H1 (cell line): Measurements from ENCODE around the gene CDK15. TPM values are rescaled to one million over a fixed set of nuclear protein-coding genes. Genes with fewer than 3 reads are reported as not detected.

ENCODE experiments used
- CTCF ChIA-PET: fragments of 300-600 bp; sonication (Branson Sonifier 250); formaldehyde crosslinking; loops from one replicate; lab custom pipeline; 2021; ENCODE audit not compliant: partially characterized antibody; lab: Charles Lee
- POLR2A ChIA-PET: fragments of 300-600 bp; sonication (Branson Sonifier 250); formaldehyde crosslinking; loops from one replicate; lab custom pipeline; 2021; ENCODE audit warnings: inconsistent platforms; ENCODE audit not compliant: partially characterized antibody; lab: Charles Lee
- DNase-seq, 2 experiments: peaks; one replicate each; pipeline versions ENCODE4 v3.0.0 to v3.0.0-alpha.2; 2010 to 2022; ENCODE audit warnings: low spot score in 2 of 2, low read depth in 1 of 2, mixed read lengths in 1 of 2
- FAIRE-seq: peaks from 2 replicates; lab custom pipeline; 2011; peaks lifted over from hg19 to GRCh38; lab: Jason Lieb, UNC
- H2AFZ ChIP-seq: 2 replicates; pipeline ENCODE4 v1.8.1; 2012; ENCODE audit warnings: low read length, inconsistent platforms
- H2AK5ac ChIP-seq: 2 replicates; pipeline ENCODE4 v1.6.1; 2013; ENCODE audit warnings: low read depth, low read length
- H2BK120ac ChIP-seq: replicated peaks from 2 replicates; pipeline ENCODE3; 2013; ENCODE audit warnings: low read depth, low read length, inconsistent platforms
- H2BK12ac ChIP-seq: 2 replicates; pipeline ENCODE4 v1.6.1; 2013; ENCODE audit warnings: low read depth, low read length
- H2BK15ac ChIP-seq: 2 replicates; pipeline ENCODE4 v1.6.1; 2013; ENCODE audit warnings: low read length
- H2BK20ac ChIP-seq: 2 replicates; pipeline ENCODE4 v1.6.1; 2013; ENCODE audit warnings: low read length
- H2BK5ac ChIP-seq: 2 replicates; pipeline ENCODE4 v1.6.1; 2013; ENCODE audit warnings: low read depth, low read length
- H3K14ac ChIP-seq: 2 replicates; pipeline ENCODE4 v1.6.1; 2013; ENCODE audit warnings: inconsistent platforms; ENCODE audit not compliant: insufficient read length
- H3K18ac ChIP-seq: 2 replicates; pipeline ENCODE4 v1.6.1; 2013; ENCODE audit warnings: low read length; ENCODE audit errors: extremely low read depth
- H3K23ac ChIP-seq: 2 replicates; pipeline ENCODE4 v1.6.1; 2013; ENCODE audit warnings: inconsistent platforms; ENCODE audit not compliant: insufficient read length
- H3K23me2 ChIP-seq: 2 replicates; pipeline ENCODE4 v1.6.1; 2013; ENCODE audit warnings: low read depth, low read length
- H3K27ac ChIP-seq: 2 replicates; pipeline ENCODE4 v1.6.1; 2011; ENCODE audit warnings: low read depth, low read length, inconsistent platforms
- H3K27me3 ChIP-seq, 4 experiments: replicated peaks in 1 of 4; 1 replicate in 1 of 4; 2 replicates in 3 of 4; pipeline versions ENCODE4 v1.6.1 to v1.8.1; 2011 to 2013; ENCODE audit warnings: low read length in 3 of 4, mild to moderate bottlenecking in 3 of 4, inconsistent platforms in 2 of 4, mixed read lengths in 2 of 4, moderate library complexity in 1 of 4; ENCODE audit not compliant: control insufficient read depth in 3 of 4, insufficient read depth in 3 of 4; ENCODE audit errors: extremely low read depth in 1 of 4
- H3K36me3 ChIP-seq, 4 experiments: 2 replicates each; pipeline versions ENCODE4 v1.6.1 to v1.8.1; 2011 to 2013; ENCODE audit warnings: mild to moderate bottlenecking in 4 of 4, low read length in 3 of 4, moderate library complexity in 2 of 4, control low read depth in 1 of 4, inconsistent platforms in 1 of 4; ENCODE audit not compliant: insufficient read depth in 4 of 4, control insufficient read depth in 2 of 4
- H3K4ac ChIP-seq: replicated peaks from 2 replicates; pipeline ENCODE3; 2013; ENCODE audit warnings: low read length, low read depth, mixed read lengths, inconsistent platforms; ENCODE audit not compliant: insufficient read length
- H3K4me1 ChIP-seq, 4 experiments: replicated peaks in 1 of 4; 1 replicate in 1 of 4; 2 replicates in 3 of 4; pipeline versions ENCODE4 v1.6.1 to v1.8.1; 2011 to 2013; ENCODE audit warnings: low read length in 3 of 4, inconsistent platforms in 2 of 4, mixed read lengths in 1 of 4; ENCODE audit not compliant: insufficient read depth in 4 of 4, control insufficient read depth in 3 of 4
- H3K4me2 ChIP-seq, 2 experiments: 2 replicates each; pipeline versions ENCODE4 v1.6.1 to v1.8.1; 2011 to 2013; ENCODE audit warnings: low read depth in 2 of 2, low read length in 2 of 2, control low read depth in 1 of 2, inconsistent platforms in 1 of 2, mild to moderate bottlenecking in 1 of 2; ENCODE audit not compliant: insufficient read depth in 1 of 2
- H3K4me3 ChIP-seq, 4 experiments: fragments of 200-600, 300-600 bp in 1 of 4; sonication (generic), shearing (Covaris generic), sonication (Bioruptor Twin) in 1 of 4; 2 replicates each; pipeline versions ENCODE4 v1.5.1 to v1.8.1; 2011 to 2016; ENCODE audit warnings: low read length in 4 of 4, low read depth in 3 of 4, control low read depth in 2 of 4, inconsistent platforms in 2 of 4, mild to moderate bottlenecking in 2 of 4, mixed read lengths in 1 of 4, moderate library complexity in 1 of 4; ENCODE audit not compliant: insufficient read depth in 2 of 4; ENCODE audit errors: extremely low read depth in 1 of 4
- H3K56ac ChIP-seq: replicated peaks from 2 replicates; pipeline ENCODE3; 2013; ENCODE audit warnings: low read depth, mild to moderate bottlenecking, mixed read lengths, low read length, inconsistent platforms; ENCODE audit not compliant: insufficient read length
- H3K79me1 ChIP-seq: 2 replicates; pipeline ENCODE4 v1.6.1; 2013; ENCODE audit warnings: low read depth, low read length, control low read depth
- H3K79me2 ChIP-seq, 2 experiments: 2 replicates each; pipeline versions ENCODE4 v1.6.1 to v1.8.1; 2012 to 2013; ENCODE audit warnings: low read length in 2 of 2, mild to moderate bottlenecking in 2 of 2, inconsistent platforms in 1 of 2; ENCODE audit not compliant: insufficient read depth in 2 of 2, control insufficient read depth in 1 of 2
- H3K9ac ChIP-seq, 4 experiments: replicated peaks in 1 of 4; 1 replicate in 1 of 4; 2 replicates in 3 of 4; pipeline versions ENCODE4 v1.6.1 to v1.8.1; 2011 to 2013; ENCODE audit warnings: low read depth in 3 of 4, low read length in 3 of 4, control low read depth in 2 of 4, mild to moderate bottlenecking in 2 of 4, moderate library complexity in 2 of 4, inconsistent platforms in 1 of 4; ENCODE audit errors: extremely low read depth in 1 of 4
- H3K9me3 ChIP-seq, 2 experiments: 2 replicates each; pipeline versions ENCODE4 v1.6.1 to v1.8.1; 2012 to 2013; ENCODE audit warnings: mild to moderate bottlenecking in 2 of 2, moderate library complexity in 2 of 2, control low read depth in 1 of 2, inconsistent platforms in 1 of 2, low read depth in 1 of 2, low read length in 1 of 2, mixed read lengths in 1 of 2; ENCODE audit not compliant: insufficient read depth in 2 of 2
- H4K20me1 ChIP-seq, 2 experiments: replicated peaks in 1 of 2; 2 replicates each; pipeline versions ENCODE3 to v1.8.1; 2011 to 2013; ENCODE audit warnings: inconsistent platforms in 2 of 2, low read length in 2 of 2, mild to moderate bottlenecking in 1 of 2; ENCODE audit not compliant: insufficient read depth in 2 of 2, control insufficient read depth in 1 of 2
- H4K5ac ChIP-seq: 2 replicates; pipeline ENCODE4 v1.6.1; 2013; ENCODE audit warnings: low read length, low read depth, mixed read lengths, inconsistent platforms; ENCODE audit not compliant: insufficient read length
- H4K8ac ChIP-seq: 2 replicates; pipeline ENCODE4 v1.8.0; 2013; ENCODE audit warnings: mild to moderate bottlenecking, moderate library complexity, low read length, inconsistent platforms; ENCODE audit not compliant: insufficient read depth; ENCODE audit errors: extremely low read depth
- H4K91ac ChIP-seq: replicated peaks from 2 replicates; pipeline ENCODE3; 2013; ENCODE audit warnings: low read length, mixed read lengths, inconsistent platforms; ENCODE audit not compliant: insufficient read length
- SIX5 ChIP-seq: IDR thresholded peaks from 2 replicates; pipeline ENCODE4 v1.6.1; 2011; ENCODE audit warnings: mild to moderate bottlenecking, low read depth, low read length
- ZNF274 ChIP-seq: IDR thresholded peaks from 2 replicates; pipeline ENCODE4 v1.7.0; 2012; ENCODE audit warnings: low read length, borderline replicate concordance; ENCODE audit errors: extremely low read depth
- WGBS, 2 experiments: shearing (Covaris generic) in 1 of 2; methylation state at CpG; one replicate each; pipeline versions ENCODE4 v1.1.6 to v1.1.7; 2013 to 2015; ENCODE audit warnings: low lambda C conversion rate in 2 of 2, mixed read lengths in 2 of 2, inconsistent platforms in 1 of 2, low coverage in 1 of 2, missing lambda C conversion rate in 1 of 2; ENCODE audit not compliant: insufficient replicate concordance in 2 of 2, insufficient coverage in 1 of 2, insufficient read length in 1 of 2; ENCODE audit errors: extremely low coverage in 1 of 2, missing lambda C conversion rate in 1 of 2; 5-methylcytosine and 5-hydroxymethylcytosine counted together
- polyA plus RNA-seq, 7 experiments: library from polyadenylated mRNA; depleted of rRNA in 3 of 7; stranded (reverse) in 5 of 7; unstranded in 2 of 7; fragments of >200 nt in 5 of 7; fragments of 200-250 nt in 2 of 7; gene quantifications; 1 replicate in 5 of 7; 2 replicates in 1 of 7; 4 replicates in 1 of 7; pipeline versions ENCODE4 v1.2.1 to v1.2.3, GENCODE V29; 2011 to 2013; ENCODE audit warnings: missing spikeins in 2 of 7, mixed read lengths in 2 of 7
- total RNA-seq: library from RNA; stranded (reverse); fragmentation: NEBNext Ultra II Directional; extraction: Animal tissue kit (Norgen Biotek cat#: 25700); gene quantifications from 2 replicates; pipeline ENCODE4 v1.2.1, GENCODE V29; 2021
- TF ChIP-seq, protein P1 (sequence below), 3 experiments: IDR thresholded peaks; 1 replicate in 2 of 3; 2 replicates in 1 of 3; pipeline versions ENCODE4 v1.5.1 to v1.6.1; 2011; ENCODE audit warnings: low read length in 3 of 3, mild to moderate bottlenecking in 3 of 3, inconsistent platforms in 2 of 3, low read depth in 1 of 3, moderate library complexity in 1 of 3; ENCODE audit not compliant: insufficient read depth in 1 of 3; ENCODE audit errors: control extremely low read depth in 1 of 3
- TF ChIP-seq, protein P2 (sequence below): IDR thresholded peaks from 2 replicates; pipeline ENCODE4 v1.6.1; 2012; ENCODE audit warnings: low read length, inconsistent platforms
- TF ChIP-seq, protein P3 (sequence below): IDR thresholded peaks from 2 replicates; pipeline ENCODE4 v1.6.1; 2011; ENCODE audit warnings: low read length, improper control_type of control experiment

The CDK15 gene
- total and polyA plus RNA-seq, 2 of the 8 experiments (the other 6 are each of a cell fraction or from before 2014, with no cell fraction given), result 0.03 TPM; not detected in 1

DNA sequence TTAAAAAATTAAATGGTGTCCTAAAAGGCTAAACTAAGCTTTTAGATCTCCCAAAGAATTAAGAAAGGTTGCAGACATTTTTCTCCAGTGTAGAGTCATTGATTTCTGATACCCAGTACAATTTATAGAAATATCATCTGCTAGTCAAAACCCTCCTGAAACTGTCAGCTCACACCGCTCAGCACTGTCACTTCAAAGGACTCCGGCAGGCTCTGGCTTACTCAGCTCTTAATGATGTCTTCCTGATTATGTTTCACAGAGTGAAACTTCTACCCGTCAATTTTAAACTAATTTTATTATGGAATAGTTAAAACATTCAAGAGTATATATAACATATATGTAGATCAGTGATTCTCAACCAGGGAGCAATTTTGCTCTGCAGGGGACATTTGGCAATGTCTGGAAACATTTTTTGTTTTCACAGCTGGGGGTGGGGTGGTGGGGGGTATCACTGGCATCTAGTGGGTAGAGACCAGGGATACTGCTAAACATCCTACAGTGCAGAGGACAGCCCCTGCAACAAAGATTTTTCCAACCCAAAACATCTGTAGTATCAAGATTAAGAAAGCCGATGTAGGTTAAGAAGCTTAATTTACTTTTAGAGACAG is 31.6 kb downstream of the CDK15 start:
- Histone ChIP-seq H2AFZ (no peak overlapping the region), H3K79me1 (no peaks in the 10 kb centered on the region)
- no peak for FAIRE-seq

More for the DNA sequence above, 31.6 kb downstream of the CDK15 start:
- H2BK5ac ChIP-seq, result no peak overlapping the region
- ChIA-PET POLR2A (interaction anchor here (0.7 kb wide), 1 partner anchor 23 kb away, joined by 3 read pairs; no protein-coding TSS in a partner anchor), CTCF (interaction anchor here (0.7 to 1.5 kb wide), 3 partner anchors 10 to 24 kb away, joined by 3 to 4 read pairs (median 3); no protein-coding TSS in a partner anchor)
- no peaks in the 10 kb centered on the region for H3K36me3 ChIP-seq
- H2BK120ac ChIP-seq, result no peak overlapping the region
- no peak overlapping the region for H3K14ac ChIP-seq
- H3K4me3 ChIP-seq, result no peak overlapping the region
- no peak overlapping the region for H3K23ac ChIP-seq
- no peak overlapping the region for H2BK20ac ChIP-seq
- no peak overlapping the region for H3K27ac ChIP-seq
- H4K5ac ChIP-seq, result no peak overlapping the region
- H4K8ac ChIP-seq, result no peak overlapping the region
- H4K20me1 ChIP-seq, result no peaks in the 10 kb centered on the region
- WGBS, 2 experiments, result 94% methylated on average over 4 of the region's 4 CpGs; no CpG with 5 or more reads in 1 of the 2 experiments
- no peaks in the 10 kb centered on the region for H3K27me3 ChIP-seq
- H4K91ac ChIP-seq, result no peak overlapping the region
- H3K4ac ChIP-seq, result no peak overlapping the region
- H3K4me1 ChIP-seq, result peaks cover 0 to 3% (median under 1%) of the 10 kb centered on the region in 4 experiments; a peak in 2 of 7 replicates
- TF ChIP-seq, protein P1, sequence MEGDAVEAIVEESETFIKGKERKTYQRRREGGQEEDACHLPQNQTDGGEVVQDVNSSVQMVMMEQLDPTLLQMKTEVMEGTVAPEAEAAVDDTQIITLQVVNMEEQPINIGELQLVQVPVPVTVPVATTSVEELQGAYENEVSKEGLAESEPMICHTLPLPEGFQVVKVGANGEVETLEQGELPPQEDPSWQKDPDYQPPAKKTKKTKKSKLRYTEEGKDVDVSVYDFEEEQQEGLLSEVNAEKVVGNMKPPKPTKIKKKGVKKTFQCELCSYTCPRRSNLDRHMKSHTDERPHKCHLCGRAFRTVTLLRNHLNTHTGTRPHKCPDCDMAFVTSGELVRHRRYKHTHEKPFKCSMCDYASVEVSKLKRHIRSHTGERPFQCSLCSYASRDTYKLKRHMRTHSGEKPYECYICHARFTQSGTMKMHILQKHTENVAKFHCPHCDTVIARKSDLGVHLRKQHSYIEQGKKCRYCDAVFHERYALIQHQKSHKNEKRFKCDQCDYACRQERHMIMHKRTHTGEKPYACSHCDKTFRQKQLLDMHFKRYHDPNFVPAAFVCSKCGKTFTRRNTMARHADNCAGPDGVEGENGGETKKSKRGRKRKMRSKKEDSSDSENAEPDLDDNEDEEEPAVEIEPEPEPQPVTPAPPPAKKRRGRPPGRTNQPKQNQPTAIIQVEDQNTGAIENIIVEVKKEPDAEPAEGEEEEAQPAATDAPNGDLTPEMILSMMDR (IDR thresholded peaks at IDR 0.05; ENCODE audit: control extremely low read depth in 1 of 3, insufficient read depth in 1 of 3, low read depth in 1 of 3, low read length in 3 of 3), result no peak
- TF ChIP-seq, protein P2, sequence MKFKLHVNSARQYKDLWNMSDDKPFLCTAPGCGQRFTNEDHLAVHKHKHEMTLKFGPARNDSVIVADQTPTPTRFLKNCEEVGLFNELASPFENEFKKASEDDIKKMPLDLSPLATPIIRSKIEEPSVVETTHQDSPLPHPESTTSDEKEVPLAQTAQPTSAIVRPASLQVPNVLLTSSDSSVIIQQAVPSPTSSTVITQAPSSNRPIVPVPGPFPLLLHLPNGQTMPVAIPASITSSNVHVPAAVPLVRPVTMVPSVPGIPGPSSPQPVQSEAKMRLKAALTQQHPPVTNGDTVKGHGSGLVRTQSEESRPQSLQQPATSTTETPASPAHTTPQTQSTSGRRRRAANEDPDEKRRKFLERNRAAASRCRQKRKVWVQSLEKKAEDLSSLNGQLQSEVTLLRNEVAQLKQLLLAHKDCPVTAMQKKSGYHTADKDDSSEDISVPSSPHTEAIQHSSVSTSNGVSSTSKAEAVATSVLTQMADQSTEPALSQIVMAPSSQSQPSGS, result no peak
- TF ChIP-seq, protein P3, sequence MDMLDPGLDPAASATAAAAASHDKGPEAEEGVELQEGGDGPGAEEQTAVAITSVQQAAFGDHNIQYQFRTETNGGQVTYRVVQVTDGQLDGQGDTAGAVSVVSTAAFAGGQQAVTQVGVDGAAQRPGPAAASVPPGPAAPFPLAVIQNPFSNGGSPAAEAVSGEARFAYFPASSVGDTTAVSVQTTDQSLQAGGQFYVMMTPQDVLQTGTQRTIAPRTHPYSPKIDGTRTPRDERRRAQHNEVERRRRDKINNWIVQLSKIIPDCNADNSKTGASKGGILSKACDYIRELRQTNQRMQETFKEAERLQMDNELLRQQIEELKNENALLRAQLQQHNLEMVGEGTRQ, result no peak
- no peak for TF ChIP-seq SIX5
- TF ChIP-seq ZNF274, result no peak
- H2AK5ac ChIP-seq, result no peak overlapping the region
- H2BK12ac ChIP-seq, result no peak overlapping the region
- H3K9me3 ChIP-seq, result no peaks in the 10 kb centered on the region; a peak in 2 of 4 replicates
- H3K56ac ChIP-seq, result no peak overlapping the region
- H3K79me2 ChIP-seq, result no peaks in the 10 kb centered on the region
- H3K23me2 ChIP-seq, result peaks cover 2% of the 10 kb centered on the region; the same call in 1 of the 2 replicates
- H3K18ac ChIP-seq, result no peak overlapping the region
- no peak overlapping the region for H2BK15ac ChIP-seq
- no peak overlapping the region for H3K4me2 ChIP-seq
- DNase-seq, result no peak
- no peak overlapping the region for H3K9ac ChIP-seq
